HG03196 (cell line): ENCODE data around the gene SIPA1.
A peak's percentile ranks its signal among the peaks of the same experiment; 100 is the strongest.
"Not testable (repeated sequence)": the region's sequence is repeated elsewhere in the genome, so short reads cannot be mapped to it uniquely, and the experiment has no call there.

Experiments used
- ATAC-seq: cut with Tn5 transposase; IDR thresholded peaks from one replicate; pipeline ENCODE4 v1.9.1; 2021; ENCODE audit not compliant: unreplicated experiment

The SIPA1 gene

DNA sequence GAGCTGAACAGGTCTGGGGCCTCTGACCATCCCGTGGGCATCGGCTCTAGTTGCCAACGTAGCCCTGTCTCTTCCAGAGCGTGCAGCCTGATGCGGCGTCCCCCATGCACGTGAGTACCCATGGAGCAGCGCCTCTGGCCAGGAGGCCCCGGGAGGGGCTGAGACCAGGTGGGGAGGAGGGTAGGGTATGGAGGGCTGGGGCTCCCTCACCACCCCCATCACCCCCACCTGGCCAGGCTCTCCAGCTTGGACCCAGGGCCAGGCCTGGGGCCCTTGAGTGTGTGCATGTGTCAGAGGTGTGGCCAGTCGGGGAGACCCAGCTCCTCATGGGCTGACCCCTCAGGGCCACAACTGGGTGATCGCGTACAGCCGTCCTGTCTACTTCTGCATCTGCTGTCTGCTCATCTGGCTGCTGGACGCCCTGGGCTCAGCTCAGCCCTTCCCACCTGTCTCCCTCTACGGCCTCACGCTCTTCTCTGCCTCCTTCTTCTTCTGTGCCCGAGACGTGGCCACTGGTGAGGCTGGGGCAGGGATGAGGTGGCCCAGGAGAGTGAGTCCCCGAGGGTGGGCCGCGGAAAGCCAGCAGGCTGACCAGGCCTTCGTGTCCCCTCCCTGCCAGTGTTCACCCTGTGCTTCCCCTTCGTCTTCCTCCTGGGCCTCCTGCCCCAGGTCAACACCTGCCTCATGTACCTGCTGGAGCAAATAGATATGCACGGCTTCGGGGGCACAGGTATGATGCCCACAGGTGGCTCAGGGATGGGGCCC, 13.9 kb upstream of the SIPA1 start:
- no peak for ATAC-seq

GRCh38 chr11:65624931-65625627, 12.8 kb upstream of the SIPA1 start:
- no peak for ATAC-seq

GRCh38 chr11:65625628-65626342, 12.1 kb upstream of the SIPA1 start:
- ATAC-seq: no peak

DNA sequence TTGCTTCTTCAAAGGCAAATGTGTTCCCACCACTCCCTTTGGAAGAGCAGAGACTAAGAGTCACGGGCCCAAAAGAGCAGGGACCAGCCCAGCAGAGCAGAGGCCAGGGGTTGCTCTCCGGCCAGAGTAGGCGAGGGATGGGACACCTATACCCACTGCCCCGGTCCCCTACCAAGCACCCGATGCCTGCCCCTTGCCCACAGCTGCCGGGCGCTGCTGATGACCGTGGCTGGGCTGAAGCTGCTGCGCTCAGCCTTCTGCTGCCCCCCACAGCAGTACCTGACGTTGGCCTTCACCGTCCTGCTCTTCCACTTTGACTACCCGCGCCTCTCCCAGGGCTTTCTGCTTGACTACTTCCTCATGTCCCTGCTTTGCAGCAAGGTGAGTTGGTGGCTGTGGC, 10.7 kb upstream of the SIPA1 start:
- ATAC-seq: no peak

DNA sequence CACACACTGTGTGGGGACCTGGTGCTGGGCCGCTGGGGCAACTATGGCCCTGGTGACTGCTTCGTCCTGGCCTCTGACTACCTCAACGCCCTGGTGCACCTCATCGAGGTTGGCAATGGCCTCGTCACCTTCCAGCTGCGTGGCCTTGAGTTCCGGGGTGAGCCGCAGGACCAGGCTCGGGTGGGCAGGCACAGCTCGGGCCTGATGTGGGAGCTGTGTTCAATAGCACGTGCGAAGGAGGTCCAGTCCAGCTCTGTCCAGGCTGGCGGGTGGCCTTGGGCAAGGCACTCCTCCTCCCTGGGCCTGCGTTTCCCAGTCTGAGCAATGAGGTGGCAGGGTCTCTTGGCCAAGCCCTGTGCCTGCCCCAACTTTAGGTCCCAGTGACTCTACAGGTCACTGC, 8.3 kb upstream of the SIPA1 start:
- ATAC-seq: no peak

- ATAC-seq: no peak
Observed at GRCh38 chr11:65630215-65630614, 7.7 kb upstream of the SIPA1 start.

GRCh38 chr11:65633390-65634108, 4.4 kb upstream of the SIPA1 start:
- no peak for ATAC-seq

DNA sequence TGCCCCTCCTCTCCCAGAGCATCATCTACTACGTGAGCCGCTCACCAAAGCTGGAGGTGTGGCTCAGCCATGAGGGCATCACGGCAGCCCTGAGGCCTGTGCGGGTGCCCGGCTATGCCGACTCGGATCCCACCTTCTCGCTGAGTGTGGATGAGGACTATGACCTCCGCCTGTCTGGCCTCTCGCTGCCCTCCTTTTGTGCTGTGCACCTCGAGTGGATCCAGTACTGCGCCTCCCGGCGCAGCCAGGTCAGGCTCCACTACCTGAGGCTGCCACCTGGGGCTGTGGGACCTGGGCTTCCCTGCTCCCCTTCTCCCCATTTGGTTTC, 3.8 kb upstream of the SIPA1 start:
- no peak for ATAC-seq

- no peak for ATAC-seq
Observed at GRCh38 chr11:65634440-65634839, 3.5 kb upstream of the SIPA1 start.

- no peak for ATAC-seq
Observed at GRCh38 chr11:65634905-65635731, 2.8 kb upstream of the SIPA1 start.

- ATAC-seq: no peak
Observed at GRCh38 chr11:65636108-65637031, 1.5 kb upstream of the SIPA1 start.

- no peak for ATAC-seq
Observed at GRCh38 chr11:65637032-65637557, 806 bp upstream of the SIPA1 start.

DNA sequence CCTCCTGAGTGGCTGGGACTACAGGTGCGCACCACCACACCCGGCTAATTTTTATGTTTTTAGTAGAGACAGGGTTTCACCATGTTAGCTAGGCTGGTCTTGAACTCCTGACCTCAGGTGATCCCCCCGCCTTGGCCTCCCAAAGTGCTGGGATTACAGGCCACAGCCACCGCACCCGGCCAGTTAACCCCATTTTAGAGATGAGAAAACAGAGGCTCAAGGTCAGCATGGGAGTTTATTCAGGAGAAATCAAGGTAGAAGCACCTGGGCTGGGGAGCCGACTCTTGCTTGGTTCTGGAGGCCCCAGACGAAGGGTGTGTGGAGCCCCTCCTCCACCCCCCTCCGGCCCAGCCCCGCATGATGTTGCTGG, 1.3 kb downstream of the SIPA1 start:
- not testable (repeated sequence) for ATAC-seq

GRCh38 chr11:65639623-65640482, 2.0 kb downstream of the SIPA1 start:
- ATAC-seq: peak; percentile 41

GRCh38 chr11:65640483-65641296, 2.8 kb downstream of the SIPA1 start:
- ATAC-seq: peak; percentile 4

GRCh38 chr11:65641297-65642013, 3.6 kb downstream of the SIPA1 start:
- no peak for ATAC-seq
